Ascending aorta (tissue), 2 donors: ENCODE results near the gene UBE2A. TPM values are rescaled to one million over a fixed set of nuclear protein-coding genes. Genes with fewer than 3 reads are reported as not detected.

ENCODE experiments used
- DNase-seq, 2 donors: peaks; one replicate each; pipeline ENCODE4 v3.0.0-alpha.2; 2019; ENCODE audit warnings: low spot score in 2 of 2
- H3K27ac ChIP-seq, 2 donors: fragments of 200-600 bp; sonication (generic); one replicate each; pipeline ENCODE4 v1.5.1; 2016 to 2017; ENCODE audit warnings: mild to moderate bottlenecking in 1 of 2
- H3K27me3 ChIP-seq: fragments of 200-600 bp; sonication (generic); one replicate; pipeline ENCODE4 v1.5.1; 2017
- H3K36me3 ChIP-seq, 2 donors: fragments of 200-600 bp; sonication (generic); one replicate each; pipeline ENCODE4 v1.5.1; 2016
- H3K4me1 ChIP-seq, 2 donors: fragments of 200-600 bp; sonication (generic); one replicate each; pipeline ENCODE4 v1.5.1; 2016 to 2017; ENCODE audit warnings: mild to moderate bottlenecking in 1 of 2
- H3K4me3 ChIP-seq, 2 donors: fragments of 200-600 bp; sonication (generic); one replicate each; pipeline ENCODE4 v1.5.1; 2016 to 2017; ENCODE audit warnings: mild to moderate bottlenecking in 1 of 2
- H3K9me3 ChIP-seq, 2 donors: fragments of 200-600 bp; sonication (generic); one replicate each; pipeline ENCODE4 v1.5.1; 2016
- CTCF ChIP-seq, 3 experiments: fragments of 200-600 bp in 2 of 3; fragments of 450-650 bp in 1 of 3; sonication (generic) in 2 of 3; IDR thresholded peaks; one replicate each; pipeline ENCODE4 v1.5.1; 2016 to 2019; ENCODE audit warnings: antibody characterized with exemption in 3 of 3, mild to moderate bottlenecking in 1 of 3, moderate library complexity in 1 of 3
- intact Hi-C: fragments of 100-400 bp; cut with DNase I; formaldehyde crosslinking; loops from one replicate; pipeline ENCODE4 v1.15.1; 2023
- total RNA-seq: library from RNA; depleted of rRNA; stranded (reverse); fragments of >200 nt; gene quantifications from one replicate; pipeline ENCODE4 v1.1.0, GENCODE V29; 2016

UBE2A gene
- total RNA-seq, 1 donor from 2014 or later = 28.4 TPM

DNA sequence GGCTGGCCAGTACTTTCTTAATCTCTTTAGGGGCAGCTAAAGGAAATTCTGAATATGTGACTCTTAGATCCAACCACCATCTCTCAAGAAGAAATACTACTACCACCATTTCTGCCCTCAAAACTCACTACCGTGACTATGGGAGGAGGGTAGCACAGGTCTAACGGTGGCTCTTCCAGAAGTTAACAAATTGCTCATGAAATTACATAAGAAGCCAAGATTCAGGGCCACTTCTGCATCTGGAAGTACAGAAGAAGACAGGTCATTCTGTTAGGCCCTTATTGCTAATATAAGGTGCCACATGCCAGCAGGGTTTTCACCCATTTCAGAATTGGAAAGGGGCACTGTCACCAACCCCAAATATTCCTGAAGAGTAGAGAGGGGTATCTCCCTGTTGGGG, 51.5 kb downstream of the UBE2A start:
- H3K36me3 ChIP-seq = peaks cover 0 to 3% of the 10 kb centered on the region in 2 donors
- no peak for TF ChIP-seq CTCF (IDR thresholded peaks at IDR 0.05)
- intact Hi-C loops = no loop called here
- DNase-seq = no peak
- no peaks in the 10 kb centered on the region for H3K4me1 ChIP-seq
- H3K27me3 ChIP-seq = no peaks in the 10 kb centered on the region
- no peak overlapping the region for H3K4me3 ChIP-seq
- no peaks in the 10 kb centered on the region for H3K9me3 ChIP-seq
- no peak overlapping the region for H3K27ac ChIP-seq

Other genes with a start within 250 kb of the UBE2A start
- 26.6 TPM for gene SLC25A43, start 175.2 kb upstream of the UBE2A start, total RNA-seq
- 202 TPM for gene SLC25A5, start 106.1 kb upstream of the UBE2A start, total RNA-seq
- 22.2 TPM for gene STEEP1, start 9.2 kb upstream of the UBE2A start, total RNA-seq
- 2.8 TPM for gene NKRF, start 31.9 kb downstream of the UBE2A start, total RNA-seq
- 10.6 TPM for gene SEPTIN6, start 118.6 kb downstream of the UBE2A start, total RNA-seq
- not detected for gene SOWAHD, start 184.0 kb downstream of the UBE2A start, total RNA-seq
- 2,929 TPM for gene RPL39, start 217.1 kb downstream of the UBE2A start, total RNA-seq